MM.1S (cell line): ENCODE results near the gene PPP1R26.

Experiments used
- DNase-seq: peaks from one replicate; pipeline ENCODE4 v3.0.0-alpha.2; 2015
- H2AFZ ChIP-seq: fragments of 300-600 bp; sonication (generic); 2 replicates; pipeline ENCODE4 v1.6.0; 2016; ENCODE audit warnings: antibody characterized with exemption, low read length
- H3F3A ChIP-seq: fragments of 300-600 bp; sonication (generic); 2 replicates; pipeline ENCODE4 v1.6.1; 2016; ENCODE audit warnings: mild to moderate bottlenecking, antibody characterized with exemption, low read length, moderate library complexity, mixed read lengths; ENCODE audit not compliant: insufficient read depth
- H3K27ac ChIP-seq: fragments of 300-600 bp; sonication (generic); 2 replicates; pipeline ENCODE4 v1.5.1; 2016; ENCODE audit warnings: mild to moderate bottlenecking, low read length
- H3K27me3 ChIP-seq: fragments of 300-600 bp; sonication (generic); replicated peaks from 2 replicates; pipeline ENCODE4 v1.6.0; 2016; ENCODE audit warnings: low read length; ENCODE audit not compliant: insufficient read depth
- H3K36me3 ChIP-seq: fragments of 300-600 bp; sonication (generic); replicated peaks from 2 replicates; pipeline ENCODE4 v1.6.1; 2016; ENCODE audit warnings: mild to moderate bottlenecking, low read length, mixed read lengths; ENCODE audit not compliant: insufficient read depth
- H3K4me1 ChIP-seq: fragments of 300-600 bp; sonication (generic); 2 replicates; pipeline ENCODE4 v1.6.1; 2016; ENCODE audit warnings: low read length, mixed read lengths
- H3K4me2 ChIP-seq: fragments of 300-600 bp; sonication (generic); 2 replicates; pipeline ENCODE4 v1.6.0; 2016; ENCODE audit warnings: low read depth, low read length
- H3K4me3 ChIP-seq: fragments of 300-600 bp; sonication (generic); 2 replicates; pipeline ENCODE4 v1.5.1; 2016; ENCODE audit warnings: low read length, mixed read lengths
- H3K79me2 ChIP-seq: fragments of 300-600 bp; sonication (generic); 2 replicates; pipeline ENCODE4 v1.6.1; 2016; ENCODE audit warnings: mixed run types, low read length, mixed read lengths
- H3K9ac ChIP-seq: fragments of 300-600 bp; sonication (generic); 2 replicates; pipeline ENCODE4 v1.6.1; 2016; ENCODE audit warnings: low read length, mixed read lengths
- H3K9me2 ChIP-seq: fragments of 300-600 bp; sonication (generic); replicated peaks from 2 replicates; pipeline ENCODE4 v1.6.1; 2016; ENCODE audit warnings: mild to moderate bottlenecking, low read length, mixed read lengths; ENCODE audit not compliant: insufficient read depth
- H3K9me3 ChIP-seq: fragments of 300-600 bp; sonication (generic); replicated peaks from 2 replicates; pipeline ENCODE4 v1.6.1; 2016; ENCODE audit warnings: mild to moderate bottlenecking, low read length, mixed read lengths; ENCODE audit not compliant: insufficient read depth
- H4K20me1 ChIP-seq: fragments of 300-600 bp; sonication (generic); 2 replicates; pipeline ENCODE4 v1.6.1; 2016; ENCODE audit warnings: mild to moderate bottlenecking, low read length, moderate library complexity, mixed read lengths; ENCODE audit not compliant: insufficient read depth
- CTCF ChIP-seq: fragments of 300-600 bp; sonication (generic); IDR thresholded peaks from 2 replicates; pipeline ENCODE4 v1.5.1; 2016; ENCODE audit warnings: antibody characterized with exemption, low read length, mixed read lengths
- EZH2 ChIP-seq: fragments of 300-600 bp; sonication (generic); optimal IDR thresholded peaks from 2 replicates; pipeline ENCODE3; 2017; ENCODE audit warnings: low read depth, mild to moderate bottlenecking, antibody characterized with exemption, low read length, mixed read lengths
- EZH2phosphoT487 ChIP-seq: fragments of 300-600 bp; sonication (generic); IDR thresholded peaks from 2 replicates; pipeline ENCODE4 v1.6.1; 2018; ENCODE audit warnings: antibody characterized with exemption, low read length

The PPP1R26 gene

GRCh38 chr9:135530146-135530545 lies 50.6 kb downstream of the PPP1R26 start:
- Histone ChIP-seq H3K9ac (no peak overlapping the region), H3K79me2 (no peaks in the 10 kb centered on the region), H3K9me2 (no peaks in the 10 kb centered on the region), H3K4me2 (no peak overlapping the region), H2AFZ (no peak overlapping the region), H4K20me1 (no peaks in the 10 kb centered on the region), H3K27me3 (no peaks in the 10 kb centered on the region), H3K36me3 (no peaks in the 10 kb centered on the region), H3K9me3 (no peaks in the 10 kb centered on the region; the same call in 1 of the 2 replicates), H3K4me1 (no peaks in the 10 kb centered on the region), H3K27ac (no peak overlapping the region), H3K4me3 (no peak overlapping the region), H3F3A (no peaks in the 10 kb centered on the region)
- DNase-seq, result no peak
- TF ChIP-seq EZH2phosphoT487, result no peak
- TF ChIP-seq CTCF, result no peak
- TF ChIP-seq EZH2, result no peak

DNA sequence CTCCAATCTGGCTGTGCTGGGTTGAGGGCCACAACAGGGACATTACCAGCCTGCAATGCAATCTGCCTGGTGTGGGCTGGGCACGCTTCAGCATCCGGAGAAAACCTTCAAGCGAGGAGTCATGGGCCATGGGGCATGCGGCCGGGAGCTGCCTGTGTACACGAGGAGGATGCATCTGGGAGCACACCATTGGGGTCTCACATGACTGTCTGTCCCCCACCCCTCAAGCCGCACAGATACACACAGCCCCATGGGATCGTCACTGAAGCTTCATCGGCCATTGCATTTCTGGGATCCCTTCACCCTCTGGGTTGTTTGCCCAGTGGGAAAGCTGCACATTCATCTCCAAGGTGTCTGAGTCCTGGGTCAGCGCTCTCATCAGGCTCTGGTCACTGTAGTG lies 51.5 kb downstream of the PPP1R26 start:
- Histone ChIP-seq H3K36me3 (no peaks in the 10 kb centered on the region), H3K4me2 (no peak overlapping the region), H4K20me1 (no peaks in the 10 kb centered on the region), H3K4me1 (peaks cover 1% of the 10 kb centered on the region; the same call in 1 of the 2 replicates), H3K79me2 (no peaks in the 10 kb centered on the region), H3K27me3 (no peaks in the 10 kb centered on the region), H3K27ac (no peak overlapping the region), H3F3A (no peaks in the 10 kb centered on the region), H3K9me3 (no peaks in the 10 kb centered on the region; the same call in 1 of the 2 replicates), H3K9ac (no peak overlapping the region), H3K9me2 (no peaks in the 10 kb centered on the region), H3K4me3 (no peak overlapping the region), H2AFZ (no peak overlapping the region)
- DNase-seq, result no peak
- TF ChIP-seq EZH2, result no peak
- TF ChIP-seq EZH2phosphoT487, result no peak
- no peak for TF ChIP-seq CTCF

GRCh38 chr9:135533113-135533512 lies 53.5 kb downstream of the PPP1R26 start:
- H2AFZ ChIP-seq, result no peak overlapping the region

More at GRCh38 chr9:135533113-135533512, 53.5 kb downstream of the PPP1R26 start:
- Histone ChIP-seq H3K27me3 (peaks cover 4% of the 10 kb centered on the region), H3K27ac (no peak overlapping the region), H3K9me2 (no peaks in the 10 kb centered on the region), H4K20me1 (no peaks in the 10 kb centered on the region), H3F3A (no peaks in the 10 kb centered on the region), H3K9me3 (no peaks in the 10 kb centered on the region; the same call in 1 of the 2 replicates), H3K36me3 (no peaks in the 10 kb centered on the region), H3K4me1 (peaks cover 6% of the 10 kb centered on the region; the same call in 1 of the 2 replicates), H3K4me2 (no peak overlapping the region), H3K9ac (no peak overlapping the region), H3K4me3 (no peak overlapping the region), H3K79me2 (no peaks in the 10 kb centered on the region)
- TF ChIP-seq EZH2phosphoT487 (no peak), EZH2 (no peak), CTCF (no peak)
- DNase-seq, result no peak
